ENCODE results near the gene PYDC1.
"Not testable (repeated sequence)": the region's sequence is repeated elsewhere in the genome, so short reads cannot be mapped to it uniquely, and the experiment has no call there.

Gene PYDC1

GRCh38 chr16:31223044-31223443 is 6.1 kb upstream of the PYDC1 start:
- DNase-seq (ENCODE audit: low spot score): no peak

GRCh38 chr16:31221357-31222160 is 4.6 kb upstream of the PYDC1 start:
- DNase-seq (ENCODE audit: low spot score): no peak

GRCh38 chr16:31219154-31219741 is 2.3 kb upstream of the PYDC1 start:
- no peak for DNase-seq (ENCODE audit: low spot score)

GRCh38 chr16:31217136-31217530 is 198 bp upstream of the PYDC1 start:
- no peak for DNase-seq (ENCODE audit: low spot score)

- peak; percentile 59 for DNase-seq (ENCODE audit: low spot score)
Observed at GRCh38 chr16:31215287-31216162, 1.4 kb downstream of the PYDC1 start.

- no peak for DNase-seq (ENCODE audit: low spot score)
Observed at GRCh38 chr16:31214708-31215286, 2.1 kb downstream of the PYDC1 start.

GRCh38 chr16:31213877-31214707 is 2.8 kb downstream of the PYDC1 start, which contains the start of gene TRIM72:
TSS of gene TRIM72 (plus strand) at chr16:31214119. CDS start at chr16:31214739, 620 bp downstream.
- no peak for DNase-seq (ENCODE audit: low spot score)

GRCh38 chr16:31213342-31213741 is 3.6 kb downstream of the PYDC1 start:
- DNase-seq (ENCODE audit: low spot score): no peak

GRCh38 chr16:31206776-31207175 is 10.2 kb downstream of the PYDC1 start:
- no peak for DNase-seq (ENCODE audit: low spot score)

- no peak for DNase-seq (ENCODE audit: low spot score)
Observed at GRCh38 chr16:31204871-31205666, 11.9 kb downstream of the PYDC1 start.

- DNase-seq (ENCODE audit: low spot score): no peak
Observed at GRCh38 chr16:31202414-31203375, 14.2 kb downstream of the PYDC1 start, which contains the start of gene PYCARD. TSS of gene PYCARD (minus strand) at chr16:31202760. CDS start at chr16:31202690, 70 bp downstream.

- no peak for DNase-seq (ENCODE audit: low spot score)
Observed at GRCh38 chr16:31201582-31202413, 15.1 kb downstream of the PYDC1 start.

GRCh38 chr16:31200821-31201568 is 15.9 kb downstream of the PYDC1 start:
- no peak for DNase-seq (ENCODE audit: low spot score)

GRCh38 chr16:31200111-31200510 is 16.8 kb downstream of the PYDC1 start:
- not testable (repeated sequence) for DNase-seq (ENCODE audit: low spot score)

GRCh38 chr16:31199430-31200041 is 17.4 kb downstream of the PYDC1 start:
- no peak for DNase-seq (ENCODE audit: low spot score)

- DNase-seq (ENCODE audit: low spot score): no peak
Observed at GRCh38 chr16:31198207-31198882, 18.6 kb downstream of the PYDC1 start.
